GM12878 (cell line): ENCODE measurements around the gene MAN2A2. TPM values are rescaled to one million over a fixed set of nuclear protein-coding genes. Genes with fewer than 3 reads are reported as not detected.

Experiments
- ATAC-seq: fragments of 200-7000 bp; cut with Tn5 transposase; 3 replicates; pipeline ENCODE4 v1.9.1; 2020; ENCODE audit warnings: mild to moderate bottlenecking, moderate library complexity
- BruUV-seq: library from RNA; stranded (reverse); fragments of 400-500 nt; replicated peaks from 2 replicates; lab custom pipeline; 2021; lab: Mats Ljungman, UMichigan
- CTCF ChIA-PET: fragments of 300-600 bp; sonication (Branson Sonifier 250); formaldehyde crosslinking; extraction: SDS; loops from one replicate; lab custom pipeline; 2021; ENCODE audit warnings: inconsistent platforms; lab: Yijun Ruan, JAX
- POLR2A ChIA-PET: fragments of 350-600 bp; formaldehyde crosslinking; extraction: SDS; loops from one replicate; lab custom pipeline; 2021; ENCODE audit warnings: inconsistent platforms; lab: Charles Lee
- RAD21 ChIA-PET: fragments of 300-600 bp; sonication (Branson Sonifier 250); formaldehyde crosslinking; loops from one replicate; lab custom pipeline; 2023; ENCODE audit warnings: antibody characterized with exemption; ENCODE audit not compliant: unreplicated experiment; lab: Charles Lee
- SMC1A ChIA-PET: fragments of 300-600 bp; sonication (Branson Sonifier 250); formaldehyde crosslinking; loops from one replicate; lab custom pipeline; 2023; ENCODE audit not compliant: unreplicated experiment, uncharacterized antibody; lab: Charles Lee
- DNase-seq: peaks from one replicate; pipeline ENCODE4 v3.0.0-alpha.2; 2011; ENCODE audit warnings: low read depth, low spot score
- FAIRE-seq: peaks from 3 replicates; lab custom pipeline; 2011; peaks lifted over from hg19 to GRCh38; lab: Jason Lieb, UNC
- H2AFZ ChIP-seq: 2 replicates; pipeline ENCODE4 v1.6.0; 2011; ENCODE audit warnings: low read depth, low read length, control low read depth; ENCODE audit not compliant: control insufficient read depth
- H3K27ac ChIP-seq: 2 replicates; pipeline ENCODE4 v1.5.1; 2011; ENCODE audit warnings: control low read depth; ENCODE audit not compliant: control insufficient read depth, insufficient read depth
- H3K27me3 ChIP-seq, 2 experiments: replicated peaks in 1 of 2; 2 replicates each; pipeline versions ENCODE4 v1.6.0 to v1.6.1; 2011; ENCODE audit warnings: low read length in 1 of 2; ENCODE audit not compliant: control insufficient read depth in 2 of 2, insufficient read depth in 2 of 2
- H3K36me3 ChIP-seq, 2 experiments: 2 replicates each; pipeline ENCODE4 v1.5.1; 2011; ENCODE audit warnings: low read length in 1 of 2; ENCODE audit not compliant: control insufficient read depth in 2 of 2, insufficient read depth in 2 of 2
- H3K4me1 ChIP-seq: 2 replicates; pipeline ENCODE4 v1.6.1; 2011; ENCODE audit warnings: mild to moderate bottlenecking, low read length, moderate library complexity, mixed read lengths; ENCODE audit not compliant: control insufficient read depth, insufficient read depth
- H3K4me2 ChIP-seq: 2 replicates; pipeline ENCODE4 v1.6.0; 2011; ENCODE audit warnings: control low read depth; ENCODE audit not compliant: control insufficient read depth, insufficient read depth
- H3K4me3 ChIP-seq: fragments of 200-600 bp; sonication (generic); 2 replicates; pipeline ENCODE4 v1.5.1; 2016
- H3K79me2 ChIP-seq: 2 replicates; pipeline ENCODE4 v1.6.0; 2011; ENCODE audit warnings: low read length; ENCODE audit not compliant: control insufficient read depth, insufficient read depth
- H3K9ac ChIP-seq: 2 replicates; pipeline ENCODE4 v1.8.0; 2011; ENCODE audit warnings: low read length, control low read depth, mixed read lengths; ENCODE audit not compliant: control insufficient read depth, insufficient read depth
- H3K9me3 ChIP-seq: replicated peaks from 3 replicates; pipeline ENCODE4 v1.5.1; 2011; ENCODE audit warnings: mild to moderate bottlenecking, low read length; ENCODE audit not compliant: control insufficient read depth, insufficient read depth
- H4K20me1 ChIP-seq: 2 replicates; pipeline ENCODE4 v1.6.0; 2011; ENCODE audit not compliant: control insufficient read depth, insufficient read depth
- HDGF ChIP-seq: fragments of 450-650 bp; IDR thresholded peaks from 2 replicates; pipeline ENCODE4 v1.6.1; 2016; ENCODE audit warnings: antibody characterized with exemption
- MEF2A ChIP-seq: IDR thresholded peaks from 2 replicates; pipeline ENCODE4 v1.6.1; 2011; ENCODE audit warnings: low read depth, mild to moderate bottlenecking, low read length, moderate library complexity; ENCODE audit not compliant: insufficient read depth
- SP1 ChIP-seq: IDR thresholded peaks from one replicate; pipeline ENCODE4 v1.6.1; 2011; ENCODE audit warnings: low read depth, low read length
- ZNF207 ChIP-seq: fragments of 450-650 bp; IDR thresholded peaks from 2 replicates; pipeline ENCODE4 v1.6.1; 2014; ENCODE audit warnings: antibody characterized with exemption, mild to moderate bottlenecking, borderline replicate concordance
- WGBS: methylation state at CpG from one replicate; pipeline ENCODE4 v1.1.6; 2016; ENCODE audit warnings: low lambda C conversion rate; ENCODE audit not compliant: insufficient replicate concordance, insufficient coverage; ENCODE audit errors: missing lambda C conversion rate; 5-methylcytosine and 5-hydroxymethylcytosine counted together
- in situ Hi-C: fragments of 300-500 bp; cut with MboI; formaldehyde crosslinking; loops from 9 replicates; pipeline ENCODE4 v1.14.3; 2018; ENCODE audit warnings: mixed read lengths
- intact Hi-C: fragments of 100-400 bp; cut with micrococcal nuclease; formaldehyde crosslinking; loops from one replicate; pipeline ENCODE4 v1.14.2; 2022; ENCODE audit not compliant: unreplicated experiment
- polyA plus RNA-seq, 11 experiments: library from polyadenylated mRNA; depleted of rRNA in 4 of 11; unstranded in 6 of 11; stranded (reverse) in 5 of 11; fragments of >200 nt; fragmentation: Nextera tagmentation in 4 of 11; fragmentation: Illumina TruSeq in 1 of 11; extraction: Ambion mirVana in 4 of 11; extraction: Trizol in 1 of 11; gene quantifications; 1 replicate in 1 of 11; 2 replicates in 10 of 11; pipeline versions ENCODE4 v1.2.1 to v1.2.3, GENCODE V29; 2011 to 2016; ENCODE audit warnings: inconsistent platforms in 2 of 11, missing spikeins in 2 of 11, low read depth in 1 of 11
- total RNA-seq, 4 experiments: library from RNA; depleted of rRNA in 3 of 4; stranded (reverse); fragments of >200 nt in 3 of 4; fragmentation: Illumina TruSeq in 1 of 4; extraction: Trizol in 1 of 4; gene quantifications; 2 replicates each; pipeline versions ENCODE4 v1.2.1 to v1.2.3, GENCODE V29; 2013 to 2021
- TF ChIP-seq, protein P1 (sequence below): fragments of 450-650 bp; formaldehyde crosslinking; IDR thresholded peaks from 2 replicates; pipeline ENCODE4 v1.5.0; 2022; ENCODE audit warnings: mild to moderate bottlenecking, missing genetic modification characterization
- TF ChIP-seq, protein P2 (sequence below): fragments of 450-650 bp; IDR thresholded peaks from 2 replicates; pipeline ENCODE4 v1.6.1; 2017; ENCODE audit warnings: antibody characterized with exemption, mild to moderate bottlenecking, moderate library complexity
- TF ChIP-seq, protein P3 (sequence below): fragments of 450-650 bp; formaldehyde crosslinking; IDR thresholded peaks from 2 replicates; pipeline ENCODE4 v1.4.0; 2020; ENCODE audit warnings: mild to moderate bottlenecking, moderate library complexity
- TF ChIP-seq, protein P4 (sequence below): fragments of 450-650 bp; formaldehyde crosslinking; IDR thresholded peaks from 2 replicates; pipeline ENCODE4 v1.4.0; 2022; ENCODE audit warnings: mild to moderate bottlenecking, moderate library complexity

The MAN2A2 gene
- total and polyA plus RNA-seq, 10 of the 15 experiments (the other 5 are each of a cell fraction or from before 2014, with no cell fraction given): 4.2 to 79.4 (median 23.2) TPM

DNA sequence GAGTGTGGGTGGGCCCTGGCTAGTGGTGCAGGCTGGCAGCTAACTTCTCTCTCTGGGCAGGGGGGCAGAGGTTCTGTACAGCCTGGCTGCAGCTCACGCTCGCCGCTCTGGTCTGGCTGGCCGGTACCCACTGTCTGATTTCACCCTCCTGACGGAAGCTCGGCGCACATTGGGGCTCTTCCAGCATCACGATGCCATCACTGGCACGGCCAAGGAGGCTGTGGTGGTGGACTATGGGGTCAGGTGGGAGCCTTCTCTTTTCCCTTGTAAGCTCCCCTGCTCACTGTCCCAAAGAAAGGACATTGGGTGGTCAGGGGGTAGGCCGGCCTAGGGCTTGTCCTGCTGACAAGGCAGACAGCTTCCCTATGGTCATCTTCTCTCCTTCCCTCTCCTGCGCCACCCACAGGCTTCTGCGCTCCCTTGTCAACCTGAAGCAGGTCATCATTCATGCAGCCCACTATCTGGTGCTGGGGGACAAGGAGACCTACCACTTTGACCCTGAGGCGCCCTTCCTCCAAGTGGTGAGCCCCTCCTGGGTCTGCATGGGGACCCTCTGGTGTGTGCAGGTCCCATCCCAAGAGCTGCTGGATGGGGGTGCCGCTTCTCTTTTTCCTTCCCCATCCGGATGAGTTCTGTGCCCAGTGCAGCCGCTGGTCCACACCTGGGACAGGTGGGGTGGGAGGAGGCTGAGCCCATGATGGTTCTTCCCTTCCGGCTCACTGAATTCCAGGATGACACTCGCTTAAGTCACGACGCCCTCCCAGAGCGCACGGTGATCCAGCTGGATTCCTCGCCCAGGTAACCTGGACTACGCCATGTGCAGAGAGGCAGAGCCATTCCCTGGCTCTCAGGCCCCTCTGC is 7.6 kb downstream of the MAN2A2 start:
- SMC1A ChIA-PET: no interaction called here
- 95% methylated on average over 24 of the region's 24 CpGs for WGBS
- Histone ChIP-seq H3K79me2 (no peaks in the 10 kb centered on the region), H3K9me3 (no peaks in the 10 kb centered on the region), H3K27me3 (no peaks in the 10 kb centered on the region), H3K4me2 (no peak overlapping the region), H3K4me1 (no peaks in the 10 kb centered on the region), H3K9ac (no peak overlapping the region), H3K4me3 (no peak overlapping the region), H3K27ac (no peak overlapping the region), H3K36me3 (peaks cover 26 to 55% of the 10 kb centered on the region in 2 experiments), H4K20me1 (no peaks in the 10 kb centered on the region; the same call in 1 of the 2 replicates), H2AFZ (no peak overlapping the region)
- RAD21 ChIA-PET: no interaction called here
- BruUV-seq: no TSS peak
- in situ Hi-C loops: no loop called here
- FAIRE-seq: no peak
- intact Hi-C loops: no loop called here
- DNase-seq: no peak
- ATAC-seq: no peak; the same call in 2 of the 3 replicates
- POLR2A ChIA-PET: no interaction called here
- CTCF ChIA-PET: no interaction called here
- TF ChIP-seq, protein P1, sequence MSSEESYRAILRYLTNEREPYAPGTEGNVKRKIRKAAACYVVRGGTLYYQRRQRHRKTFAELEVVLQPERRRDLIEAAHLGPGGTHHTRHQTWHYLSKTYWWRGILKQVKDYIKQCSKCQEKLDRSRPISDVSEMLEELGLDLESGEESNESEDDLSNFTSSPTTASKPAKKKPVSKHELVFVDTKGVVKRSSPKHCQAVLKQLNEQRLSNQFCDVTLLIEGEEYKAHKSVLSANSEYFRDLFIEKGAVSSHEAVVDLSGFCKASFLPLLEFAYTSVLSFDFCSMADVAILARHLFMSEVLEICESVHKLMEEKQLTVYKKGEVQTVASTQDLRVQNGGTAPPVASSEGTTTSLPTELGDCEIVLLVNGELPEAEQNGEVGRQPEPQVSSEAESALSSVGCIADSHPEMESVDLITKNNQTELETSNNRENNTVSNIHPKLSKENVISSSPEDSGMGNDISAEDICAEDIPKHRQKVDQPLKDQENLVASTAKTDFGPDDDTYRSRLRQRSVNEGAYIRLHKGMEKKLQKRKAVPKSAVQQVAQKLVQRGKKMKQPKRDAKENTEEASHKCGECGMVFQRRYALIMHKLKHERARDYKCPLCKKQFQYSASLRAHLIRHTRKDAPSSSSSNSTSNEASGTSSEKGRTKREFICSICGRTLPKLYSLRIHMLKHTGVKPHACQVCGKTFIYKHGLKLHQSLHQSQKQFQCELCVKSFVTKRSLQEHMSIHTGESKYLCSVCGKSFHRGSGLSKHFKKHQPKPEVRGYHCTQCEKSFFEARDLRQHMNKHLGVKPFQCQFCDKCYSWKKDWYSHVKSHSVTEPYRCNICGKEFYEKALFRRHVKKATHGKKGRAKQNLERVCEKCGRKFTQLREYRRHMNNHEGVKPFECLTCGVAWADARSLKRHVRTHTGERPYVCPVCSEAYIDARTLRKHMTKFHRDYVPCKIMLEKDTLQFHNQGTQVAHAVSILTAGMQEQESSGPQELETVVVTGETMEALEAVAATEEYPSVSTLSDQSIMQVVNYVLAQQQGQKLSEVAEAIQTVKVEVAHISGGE (CRISPR knock-in tag): no peak
- TF ChIP-seq, protein P2, sequence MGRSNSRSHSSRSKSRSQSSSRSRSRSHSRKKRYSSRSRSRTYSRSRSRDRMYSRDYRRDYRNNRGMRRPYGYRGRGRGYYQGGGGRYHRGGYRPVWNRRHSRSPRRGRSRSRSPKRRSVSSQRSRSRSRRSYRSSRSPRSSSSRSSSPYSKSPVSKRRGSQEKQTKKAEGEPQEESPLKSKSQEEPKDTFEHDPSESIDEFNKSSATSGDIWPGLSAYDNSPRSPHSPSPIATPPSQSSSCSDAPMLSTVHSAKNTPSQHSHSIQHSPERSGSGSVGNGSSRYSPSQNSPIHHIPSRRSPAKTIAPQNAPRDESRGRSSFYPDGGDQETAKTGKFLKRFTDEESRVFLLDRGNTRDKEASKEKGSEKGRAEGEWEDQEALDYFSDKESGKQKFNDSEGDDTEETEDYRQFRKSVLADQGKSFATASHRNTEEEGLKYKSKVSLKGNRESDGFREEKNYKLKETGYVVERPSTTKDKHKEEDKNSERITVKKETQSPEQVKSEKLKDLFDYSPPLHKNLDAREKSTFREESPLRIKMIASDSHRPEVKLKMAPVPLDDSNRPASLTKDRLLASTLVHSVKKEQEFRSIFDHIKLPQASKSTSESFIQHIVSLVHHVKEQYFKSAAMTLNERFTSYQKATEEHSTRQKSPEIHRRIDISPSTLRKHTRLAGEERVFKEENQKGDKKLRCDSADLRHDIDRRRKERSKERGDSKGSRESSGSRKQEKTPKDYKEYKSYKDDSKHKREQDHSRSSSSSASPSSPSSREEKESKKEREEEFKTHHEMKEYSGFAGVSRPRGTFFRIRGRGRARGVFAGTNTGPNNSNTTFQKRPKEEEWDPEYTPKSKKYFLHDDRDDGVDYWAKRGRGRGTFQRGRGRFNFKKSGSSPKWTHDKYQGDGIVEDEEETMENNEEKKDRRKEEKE: no peak
- TF ChIP-seq, protein P3, sequence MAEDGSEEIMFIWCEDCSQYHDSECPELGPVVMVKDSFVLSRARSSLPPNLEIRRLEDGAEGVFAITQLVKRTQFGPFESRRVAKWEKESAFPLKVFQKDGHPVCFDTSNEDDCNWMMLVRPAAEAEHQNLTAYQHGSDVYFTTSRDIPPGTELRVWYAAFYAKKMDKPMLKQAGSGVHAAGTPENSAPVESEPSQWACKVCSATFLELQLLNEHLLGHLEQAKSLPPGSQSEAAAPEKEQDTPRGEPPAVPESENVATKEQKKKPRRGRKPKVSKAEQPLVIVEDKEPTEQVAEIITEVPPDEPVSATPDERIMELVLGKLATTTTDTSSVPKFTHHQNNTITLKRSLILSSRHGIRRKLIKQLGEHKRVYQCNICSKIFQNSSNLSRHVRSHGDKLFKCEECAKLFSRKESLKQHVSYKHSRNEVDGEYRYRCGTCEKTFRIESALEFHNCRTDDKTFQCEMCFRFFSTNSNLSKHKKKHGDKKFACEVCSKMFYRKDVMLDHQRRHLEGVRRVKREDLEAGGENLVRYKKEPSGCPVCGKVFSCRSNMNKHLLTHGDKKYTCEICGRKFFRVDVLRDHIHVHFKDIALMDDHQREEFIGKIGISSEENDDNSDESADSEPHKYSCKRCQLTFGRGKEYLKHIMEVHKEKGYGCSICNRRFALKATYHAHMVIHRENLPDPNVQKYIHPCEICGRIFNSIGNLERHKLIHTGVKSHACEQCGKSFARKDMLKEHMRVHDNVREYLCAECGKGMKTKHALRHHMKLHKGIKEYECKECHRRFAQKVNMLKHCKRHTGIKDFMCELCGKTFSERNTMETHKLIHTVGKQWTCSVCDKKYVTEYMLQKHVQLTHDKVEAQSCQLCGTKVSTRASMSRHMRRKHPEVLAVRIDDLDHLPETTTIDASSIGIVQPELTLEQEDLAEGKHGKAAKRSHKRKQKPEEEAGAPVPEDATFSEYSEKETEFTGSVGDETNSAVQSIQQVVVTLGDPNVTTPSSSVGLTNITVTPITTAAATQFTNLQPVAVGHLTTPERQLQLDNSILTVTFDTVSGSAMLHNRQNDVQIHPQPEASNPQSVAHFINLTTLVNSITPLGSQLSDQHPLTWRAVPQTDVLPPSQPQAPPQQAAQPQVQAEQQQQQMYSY (CRISPR knock-in tag): no peak
- no peak for TF ChIP-seq MEF2A
- TF ChIP-seq SP1: no peak
- TF ChIP-seq, protein P4, sequence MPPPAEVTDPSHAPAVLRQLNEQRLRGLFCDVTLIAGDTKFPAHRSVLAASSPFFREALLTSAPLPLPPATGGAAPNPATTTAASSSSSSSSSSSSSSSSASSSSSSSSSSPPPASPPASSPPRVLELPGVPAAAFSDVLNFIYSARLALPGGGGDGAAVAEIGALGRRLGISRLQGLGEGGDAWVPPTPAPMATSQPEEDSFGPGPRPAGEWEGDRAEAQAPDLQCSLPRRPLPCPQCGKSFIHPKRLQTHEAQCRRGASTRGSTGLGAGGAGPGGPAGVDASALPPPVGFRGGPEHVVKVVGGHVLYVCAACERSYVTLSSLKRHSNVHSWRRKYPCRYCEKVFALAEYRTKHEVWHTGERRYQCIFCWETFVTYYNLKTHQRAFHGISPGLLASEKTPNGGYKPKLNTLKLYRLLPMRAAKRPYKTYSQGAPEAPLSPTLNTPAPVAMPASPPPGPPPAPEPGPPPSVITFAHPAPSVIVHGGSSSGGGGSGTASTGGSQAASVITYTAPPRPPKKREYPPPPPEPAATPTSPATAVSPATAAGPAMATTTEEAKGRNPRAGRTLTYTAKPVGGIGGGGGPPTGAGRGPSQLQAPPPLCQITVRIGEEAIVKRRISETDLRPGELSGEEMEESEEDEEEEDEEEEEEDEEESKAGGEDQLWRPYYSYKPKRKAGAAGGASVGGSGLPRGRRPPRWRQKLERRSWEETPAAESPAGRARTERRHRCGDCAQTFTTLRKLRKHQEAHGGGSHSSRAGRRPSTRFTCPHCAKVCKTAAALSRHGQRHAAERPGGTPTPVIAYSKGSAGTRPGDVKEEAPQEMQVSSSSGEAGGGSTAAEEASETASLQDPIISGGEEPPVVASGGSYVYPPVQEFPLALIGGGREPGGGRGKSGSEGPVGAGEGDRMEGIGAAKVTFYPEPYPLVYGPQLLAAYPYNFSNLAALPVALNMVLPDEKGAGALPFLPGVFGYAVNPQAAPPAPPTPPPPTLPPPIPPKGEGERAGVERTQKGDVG (CRISPR knock-in tag): no peak
- TF ChIP-seq ZNF207: no peak
- TF ChIP-seq HDGF: no peak
